ENCODE results near the gene RBM7.

The RBM7 gene

GRCh38 chr11:114400216-114400914 is at the start of gene RBM7, which contains the start of gene C11orf71:
Gene RBM7, plus strand, starts transcription at chr11:114400666. Its CDS starts 6 bp downstream, at chr11:114400672.
Gene C11orf71, minus strand, starts transcription at chr11:114400511. Its CDS starts 180 bp downstream, at chr11:114400331.
- DNase-seq = peak; percentile 83 to 95

GRCh38 chr11:114353443-114353842 is 47.0 kb upstream of the RBM7 start:
- no peak for DNase-seq

GRCh38 chr11:114354076-114354475 is 46.4 kb upstream of the RBM7 start:
- DNase-seq = no peak

- DNase-seq = no peak
These were observed 41.8 kb upstream of the RBM7 start for GRCh38 chr11:114358716-114359115.

- no peak for DNase-seq
These were observed 41.1 kb upstream of the RBM7 start for GRCh38 chr11:114359342-114359741.

GRCh38 chr11:114362326-114362725 is 38.1 kb upstream of the RBM7 start:
- no peak for DNase-seq

- no peak for DNase-seq
These were observed 37.5 kb upstream of the RBM7 start for GRCh38 chr11:114362958-114363357.

- DNase-seq = no peak
These were observed 33.9 kb upstream of the RBM7 start for GRCh38 chr11:114366331-114367243.

GRCh38 chr11:114367244-114367957 is 33.1 kb upstream of the RBM7 start:
- DNase-seq = no peak

GRCh38 chr11:114368918-114369680 is 31.4 kb upstream of the RBM7 start:
- no peak for DNase-seq

- no peak for DNase-seq
These were observed 25.4 kb upstream of the RBM7 start for GRCh38 chr11:114375052-114375451.

- no peak for DNase-seq
These were observed 22.7 kb upstream of the RBM7 start for GRCh38 chr11:114377612-114378267.

- no peak for DNase-seq
These were observed 20.9 kb upstream of the RBM7 start for GRCh38 chr11:114379394-114380069.

- no peak for DNase-seq
These were observed 18.0 kb upstream of the RBM7 start for GRCh38 chr11:114382509-114382908.

GRCh38 chr11:114384487-114384886 is 16.0 kb upstream of the RBM7 start:
- DNase-seq = no peak

- no peak for DNase-seq
These were observed 14.3 kb upstream of the RBM7 start for GRCh38 chr11:114386131-114386530.

- no peak for DNase-seq
These were observed 13.9 kb upstream of the RBM7 start for GRCh38 chr11:114386545-114386944.

GRCh38 chr11:114392735-114393667 is 7.5 kb upstream of the RBM7 start:
- DNase-seq = no peak

- no peak for DNase-seq
These were observed 4.7 kb upstream of the RBM7 start for GRCh38 chr11:114395736-114396135.

- no peak for DNase-seq
These were observed 3.5 kb upstream of the RBM7 start for GRCh38 chr11:114396916-114397315.

Data from NCI-H524 (cell line).